ENCODE results near the gene HSPB9. TPM values are rescaled to one million over a fixed set of nuclear protein-coding genes. Genes with fewer than 3 reads are reported as not detected.

Gene HSPB9
- total and polyA plus RNA-seq, 9 of the 15 experiments (the other 6 are each of a cell fraction or from before 2014, with no cell fraction given) = 0.04 to 0.16 (median 0.08) TPM; not detected in 3

DNA sequence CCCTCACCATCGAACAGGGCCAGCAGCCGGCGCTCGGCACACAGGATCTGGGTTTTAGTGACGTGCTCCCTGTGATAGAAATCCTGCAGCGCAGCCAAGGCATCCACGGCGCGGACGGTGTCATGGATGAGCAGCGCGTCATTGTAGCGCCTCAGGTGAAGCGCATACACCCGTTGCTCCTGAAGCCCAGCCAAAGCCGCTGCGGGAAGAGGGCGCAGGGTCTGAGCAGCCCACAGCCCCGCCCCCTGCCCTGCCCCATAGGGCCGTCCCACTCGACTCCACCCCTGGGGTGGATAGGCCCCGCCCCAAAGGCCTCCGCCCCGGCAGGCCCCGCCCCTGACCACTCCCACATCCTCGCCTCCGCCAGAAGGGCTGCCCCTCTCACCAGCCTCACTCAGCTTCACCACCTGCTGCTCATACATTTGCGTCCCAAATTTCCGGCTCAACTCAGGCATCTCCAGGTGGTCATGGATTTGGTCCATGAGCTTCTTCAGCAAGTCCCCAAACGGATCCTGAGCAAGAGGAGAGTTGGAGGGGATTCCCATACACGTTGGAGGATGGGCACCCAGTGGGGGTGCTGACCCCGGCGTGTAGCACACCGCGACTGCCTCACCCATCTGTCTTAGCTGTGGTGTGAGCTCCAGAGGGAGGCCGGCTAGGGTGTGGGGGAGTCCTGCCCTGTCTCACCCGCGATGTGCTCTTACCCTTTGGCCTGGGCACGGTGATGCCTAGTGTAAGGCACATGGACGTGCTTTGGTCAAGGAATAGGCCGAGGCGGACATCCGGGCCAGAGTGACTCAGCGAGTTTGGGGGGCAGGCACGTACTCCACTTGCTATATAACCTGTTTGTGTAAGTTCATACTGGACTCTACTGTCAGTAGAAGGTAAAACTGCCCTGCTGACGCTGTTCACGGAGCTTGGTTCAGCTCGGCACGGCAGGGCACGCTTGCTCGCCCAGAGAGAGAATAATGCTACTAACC lies 14.7 kb upstream of the HSPB9 start (continued):
- no peak for TF ChIP-seq PTBP1 (IDR thresholded peaks at IDR 0.05; ENCODE audit: low read depth, low read length)
- TF ChIP-seq HINFP (tag; conservative IDR thresholded peaks at IDR 0.05; ENCODE audit: low read depth) = 0 out of 2 replicates have a peak, but pooled peaks have one; percentile 62
- no peak for TF ChIP-seq ZNF197 (CRISPR knock-in tag; IDR thresholded peaks at IDR 0.05; ENCODE audit: low read depth)
- TF ChIP-seq, protein P1, sequence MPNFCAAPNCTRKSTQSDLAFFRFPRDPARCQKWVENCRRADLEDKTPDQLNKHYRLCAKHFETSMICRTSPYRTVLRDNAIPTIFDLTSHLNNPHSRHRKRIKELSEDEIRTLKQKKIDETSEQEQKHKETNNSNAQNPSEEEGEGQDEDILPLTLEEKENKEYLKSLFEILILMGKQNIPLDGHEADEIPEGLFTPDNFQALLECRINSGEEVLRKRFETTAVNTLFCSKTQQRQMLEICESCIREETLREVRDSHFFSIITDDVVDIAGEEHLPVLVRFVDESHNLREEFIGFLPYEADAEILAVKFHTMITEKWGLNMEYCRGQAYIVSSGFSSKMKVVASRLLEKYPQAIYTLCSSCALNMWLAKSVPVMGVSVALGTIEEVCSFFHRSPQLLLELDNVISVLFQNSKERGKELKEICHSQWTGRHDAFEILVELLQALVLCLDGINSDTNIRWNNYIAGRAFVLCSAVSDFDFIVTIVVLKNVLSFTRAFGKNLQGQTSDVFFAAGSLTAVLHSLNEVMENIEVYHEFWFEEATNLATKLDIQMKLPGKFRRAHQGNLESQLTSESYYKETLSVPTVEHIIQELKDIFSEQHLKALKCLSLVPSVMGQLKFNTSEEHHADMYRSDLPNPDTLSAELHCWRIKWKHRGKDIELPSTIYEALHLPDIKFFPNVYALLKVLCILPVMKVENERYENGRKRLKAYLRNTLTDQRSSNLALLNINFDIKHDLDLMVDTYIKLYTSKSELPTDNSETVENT (CRISPR knock-in tag; IDR thresholded peaks at IDR 0.05) = no peak
- TF ChIP-seq, protein P2, sequence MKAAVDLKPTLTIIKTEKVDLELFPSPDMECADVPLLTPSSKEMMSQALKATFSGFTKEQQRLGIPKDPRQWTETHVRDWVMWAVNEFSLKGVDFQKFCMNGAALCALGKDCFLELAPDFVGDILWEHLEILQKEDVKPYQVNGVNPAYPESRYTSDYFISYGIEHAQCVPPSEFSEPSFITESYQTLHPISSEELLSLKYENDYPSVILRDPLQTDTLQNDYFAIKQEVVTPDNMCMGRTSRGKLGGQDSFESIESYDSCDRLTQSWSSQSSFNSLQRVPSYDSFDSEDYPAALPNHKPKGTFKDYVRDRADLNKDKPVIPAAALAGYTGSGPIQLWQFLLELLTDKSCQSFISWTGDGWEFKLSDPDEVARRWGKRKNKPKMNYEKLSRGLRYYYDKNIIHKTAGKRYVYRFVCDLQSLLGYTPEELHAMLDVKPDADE (conservative IDR thresholded peaks at IDR 0.05; ENCODE audit: control insufficient read depth, low read depth, low read length) = no peak
- no peak for TF ChIP-seq GTF2F1 (IDR thresholded peaks at IDR 0.05; ENCODE audit: low read depth, low read length)
- no peak for TF ChIP-seq ZNF12 (CRISPR knock-in tag; IDR thresholded peaks at IDR 0.05)
- no peak for TF ChIP-seq FIP1L1 (IDR thresholded peaks at IDR 0.05; ENCODE audit: low read depth, low read length, poor library complexity, severe bottlenecking)
- TF ChIP-seq LCOR (CRISPR knock-in tag; IDR thresholded peaks at IDR 0.05) = no peak
- TF ChIP-seq CGGBP1 (CRISPR knock-in tag; IDR thresholded peaks at IDR 0.05) = no peak
- TF ChIP-seq, protein P3, sequence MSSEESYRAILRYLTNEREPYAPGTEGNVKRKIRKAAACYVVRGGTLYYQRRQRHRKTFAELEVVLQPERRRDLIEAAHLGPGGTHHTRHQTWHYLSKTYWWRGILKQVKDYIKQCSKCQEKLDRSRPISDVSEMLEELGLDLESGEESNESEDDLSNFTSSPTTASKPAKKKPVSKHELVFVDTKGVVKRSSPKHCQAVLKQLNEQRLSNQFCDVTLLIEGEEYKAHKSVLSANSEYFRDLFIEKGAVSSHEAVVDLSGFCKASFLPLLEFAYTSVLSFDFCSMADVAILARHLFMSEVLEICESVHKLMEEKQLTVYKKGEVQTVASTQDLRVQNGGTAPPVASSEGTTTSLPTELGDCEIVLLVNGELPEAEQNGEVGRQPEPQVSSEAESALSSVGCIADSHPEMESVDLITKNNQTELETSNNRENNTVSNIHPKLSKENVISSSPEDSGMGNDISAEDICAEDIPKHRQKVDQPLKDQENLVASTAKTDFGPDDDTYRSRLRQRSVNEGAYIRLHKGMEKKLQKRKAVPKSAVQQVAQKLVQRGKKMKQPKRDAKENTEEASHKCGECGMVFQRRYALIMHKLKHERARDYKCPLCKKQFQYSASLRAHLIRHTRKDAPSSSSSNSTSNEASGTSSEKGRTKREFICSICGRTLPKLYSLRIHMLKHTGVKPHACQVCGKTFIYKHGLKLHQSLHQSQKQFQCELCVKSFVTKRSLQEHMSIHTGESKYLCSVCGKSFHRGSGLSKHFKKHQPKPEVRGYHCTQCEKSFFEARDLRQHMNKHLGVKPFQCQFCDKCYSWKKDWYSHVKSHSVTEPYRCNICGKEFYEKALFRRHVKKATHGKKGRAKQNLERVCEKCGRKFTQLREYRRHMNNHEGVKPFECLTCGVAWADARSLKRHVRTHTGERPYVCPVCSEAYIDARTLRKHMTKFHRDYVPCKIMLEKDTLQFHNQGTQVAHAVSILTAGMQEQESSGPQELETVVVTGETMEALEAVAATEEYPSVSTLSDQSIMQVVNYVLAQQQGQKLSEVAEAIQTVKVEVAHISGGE (CRISPR knock-in tag; IDR thresholded peaks at IDR 0.05) = 0 out of 6 replicates have a peak, but pooled peaks of 1 of the 3 experiments have one; percentile 32
- no peak for TF ChIP-seq BDP1 (IDR thresholded peaks at IDR 0.05; ENCODE audit: insufficient read depth, insufficient read length)
- no peak for TF ChIP-seq RNF2 (IDR thresholded peaks at IDR 0.05)
- peak; percentile 76; the same call in 1 of the 2 replicates for TF ChIP-seq NFE2 (IDR thresholded peaks at IDR 0.05; ENCODE audit: low read depth)
- TF ChIP-seq ZNF717 (CRISPR knock-in tag; IDR thresholded peaks at IDR 0.05) = no peak
